Bronchial epithelial cell (primary cell): ENCODE data around the gene CTAG1B. TPM values are rescaled to one million over a fixed set of nuclear protein-coding genes. Genes with fewer than 3 reads are reported as not detected.
"Not testable (repeated sequence)": the region's sequence is repeated elsewhere in the genome, so short reads cannot be mapped to it uniquely, and the experiment has no call there.

ENCODE experiments used
- DNase-seq: peaks from one replicate; pipeline ENCODE4 v3.0.0-alpha.2; 2010; ENCODE audit warnings: low read depth
- FAIRE-seq: peaks from 2 replicates; lab custom pipeline; 2011; peaks lifted over from hg19 to GRCh38; lab: Jason Lieb, UNC
- H3K27me3 ChIP-seq: 2 replicates; pipeline ENCODE4 v1.5.1; 2011; ENCODE audit warnings: low read length; ENCODE audit not compliant: control insufficient read depth, insufficient read depth
- H3K36me3 ChIP-seq: 2 replicates; pipeline ENCODE4 v1.5.1; 2011; ENCODE audit warnings: low read length; ENCODE audit not compliant: control insufficient read depth, insufficient read depth
- H3K4me3 ChIP-seq: 2 replicates; pipeline ENCODE4 v1.5.1; 2011; ENCODE audit warnings: mild to moderate bottlenecking, low read depth, low read length, control low read depth
- CTCF ChIP-seq: IDR thresholded peaks from 2 replicates; pipeline ENCODE4 v1.5.1; 2011; ENCODE audit warnings: mild to moderate bottlenecking, moderate library complexity, low read length, control low read depth, inconsistent platforms; ENCODE audit not compliant: insufficient read depth, severe bottlenecking
- total RNA-seq: library from RNA; depleted of rRNA; stranded (reverse); fragments of >200 nt; gene quantifications from 2 replicates; pipeline ENCODE4 v1.2.1, GENCODE V29; 2014

Gene CTAG1B
- total RNA-seq, 1 donor from 2014 or later, result not detected

DNA sequence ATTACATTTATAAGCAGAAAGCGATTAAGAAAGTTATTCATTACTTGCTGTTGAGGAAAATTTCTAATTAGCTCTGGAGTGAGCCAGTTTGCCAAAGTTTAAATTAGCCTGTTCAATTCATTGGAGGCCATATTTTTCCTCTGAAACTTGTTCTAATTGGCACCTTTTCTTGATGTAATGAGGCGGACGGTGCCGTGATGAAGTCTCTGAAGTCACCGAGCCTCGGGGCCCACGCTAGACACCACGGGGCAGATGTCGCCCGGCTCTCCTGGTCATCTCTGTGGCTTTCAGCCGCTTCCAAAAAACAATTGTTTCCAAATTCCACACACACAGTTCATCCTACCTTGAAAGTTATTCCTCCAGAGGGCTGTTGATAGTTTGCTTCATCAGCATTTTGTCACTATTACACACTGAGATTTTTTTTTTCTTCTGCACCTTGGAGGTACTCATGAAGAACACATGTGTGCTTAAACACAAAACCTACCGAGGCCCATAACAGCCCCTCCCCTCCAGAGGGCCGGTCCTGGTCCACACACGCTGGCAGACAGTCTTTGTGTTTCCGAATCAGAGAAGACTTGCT, 38.2 kb upstream of the CTAG1B start:
- no peak for FAIRE-seq
- no peak for TF ChIP-seq CTCF

DNA sequence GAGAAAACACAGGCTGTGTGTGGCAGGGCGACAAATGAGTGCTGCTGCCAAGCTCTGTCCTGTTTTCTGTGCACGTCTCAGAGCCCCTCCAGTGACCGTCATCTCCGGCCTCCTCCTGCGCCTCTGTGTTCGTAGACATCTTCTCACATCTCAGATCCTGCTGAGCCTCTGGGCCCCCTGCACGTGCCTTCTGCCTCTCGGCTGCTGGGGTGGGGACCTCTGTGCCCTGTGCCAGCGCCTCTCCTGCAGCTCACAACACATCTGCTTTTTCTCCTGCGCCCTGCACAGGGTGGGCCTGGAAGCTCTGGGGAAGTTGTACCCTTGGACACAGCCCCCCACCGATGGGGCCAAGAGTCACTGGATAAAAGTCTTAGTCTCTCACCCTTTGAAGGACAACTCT, 36.7 kb upstream of the CTAG1B start:
- no peak for DNase-seq
- H3K36me3 ChIP-seq, result no peaks in the 10 kb centered on the region
- H3K4me3 ChIP-seq, result no peak overlapping the region
- no peak for FAIRE-seq
- no peak for TF ChIP-seq CTCF
- peaks cover 1% of the 10 kb centered on the region for H3K27me3 ChIP-seq

More for the DNA sequence above, 38.2 kb upstream of the CTAG1B start:
- Histone ChIP-seq H3K36me3 (no peaks in the 10 kb centered on the region), H3K4me3 (no peak overlapping the region), H3K27me3 (peaks cover 1% of the 10 kb centered on the region)
- DNase-seq, result no peak

DNA sequence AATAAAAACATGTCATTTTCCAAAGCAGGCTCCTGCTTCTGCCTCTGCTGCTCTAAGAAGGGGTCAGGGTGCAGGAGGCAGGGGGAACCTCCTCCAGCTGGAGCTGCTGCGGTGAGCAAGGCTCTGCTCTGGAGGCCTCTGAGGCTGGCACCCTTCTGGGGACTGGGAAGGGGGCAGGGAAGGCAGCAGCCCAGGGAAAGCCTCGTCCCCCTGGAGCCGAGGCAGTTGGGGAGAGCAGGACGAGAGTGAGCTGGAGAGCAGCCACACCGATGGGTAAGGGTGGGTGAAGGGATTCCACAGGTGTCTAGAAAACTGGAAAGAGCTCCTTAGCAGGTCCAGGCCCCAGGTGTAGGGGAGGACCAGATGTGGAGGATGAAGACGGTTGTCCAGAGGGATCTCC, 36.3 kb upstream of the CTAG1B start:
- peak; percentile 18 for FAIRE-seq
- DNase-seq, result no peak
- no peaks in the 10 kb centered on the region for H3K36me3 ChIP-seq
- H3K4me3 ChIP-seq, result no peak overlapping the region
- no peak for TF ChIP-seq CTCF
- peaks cover 1% of the 10 kb centered on the region for H3K27me3 ChIP-seq

DNA sequence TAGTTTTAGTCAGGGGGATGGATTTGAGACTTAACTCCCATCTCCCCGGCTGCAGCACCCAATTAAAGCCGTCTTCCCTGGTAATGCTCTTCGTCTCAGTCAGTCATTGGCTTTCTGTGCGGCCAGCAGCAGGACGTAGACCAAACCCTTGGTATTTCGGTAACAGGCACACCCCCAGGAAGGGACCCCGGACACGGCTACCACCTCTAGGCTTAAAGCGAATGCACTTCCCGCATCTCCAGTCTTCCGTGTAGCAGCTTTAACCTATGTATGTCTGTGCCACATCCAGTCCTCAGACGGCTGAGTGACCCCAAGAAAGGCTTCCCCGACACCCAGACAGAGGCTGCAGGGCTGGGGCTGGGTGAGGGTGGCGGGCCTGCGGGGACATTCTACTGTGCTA, 35.8 kb upstream of the CTAG1B start:
- no peak for FAIRE-seq
- H3K4me3 ChIP-seq, result no peak overlapping the region
- H3K27me3 ChIP-seq, result peaks cover 1% of the 10 kb centered on the region
- H3K36me3 ChIP-seq, result no peaks in the 10 kb centered on the region
- no peak for TF ChIP-seq CTCF
- no peak for DNase-seq

- Histone ChIP-seq H3K36me3 (no peaks in the 10 kb centered on the region), H3K4me3 (no peak overlapping the region), H3K27me3 (peaks cover 1% of the 10 kb centered on the region)
- no peak for TF ChIP-seq CTCF
- DNase-seq (no peak), FAIRE-seq (no peak)
These were observed 35.3 kb upstream of the CTAG1B start for GRCh38 chrX:154654372-154654771.

DNA sequence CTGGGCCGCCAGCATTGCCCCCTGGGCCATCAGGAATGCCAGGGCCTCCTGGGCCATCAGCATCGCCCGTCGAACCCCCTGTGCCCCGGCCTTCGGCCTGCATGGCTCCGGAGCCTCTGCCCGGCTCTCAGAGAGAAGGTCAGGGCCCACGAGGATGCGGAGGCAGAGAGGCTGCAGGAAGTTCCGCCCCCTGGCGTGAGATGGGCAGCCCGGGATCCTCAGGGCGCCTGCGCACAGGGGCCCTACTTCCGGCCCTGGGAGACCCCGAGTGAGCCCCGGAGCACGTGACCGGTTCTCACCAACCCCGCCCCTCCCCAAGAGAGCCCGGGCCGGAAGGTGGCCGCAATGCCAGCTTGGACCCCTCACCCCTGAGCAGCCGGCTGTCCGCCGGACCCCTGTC, 34.3 kb upstream of the CTAG1B start, which contains the start of gene CTAG2:
Gene CTAG2 (minus strand): TSS at position 167 of the 400 bp plus-strand sequence. CDS start 64 bp downstream, at position 103.
- H3K27me3 ChIP-seq, FAIRE-seq, DNase-seq, H3K4me3 ChIP-seq, H3K36me3 ChIP-seq: not testable (repeated sequence)
